Hematopoietic multipotent progenitor cell treated with erythropoietin and hydrocortisone succinate and interleukin-3 and kit ligand, for 15 days (in vitro differentiated cells): ENCODE results near the gene PLA2G12A.

Experiments used
- DNase-seq: peaks from one replicate; pipeline ENCODE4 v3.0.0-alpha.2; 2015; ENCODE audit warnings: low spot score

The PLA2G12A gene

DNA sequence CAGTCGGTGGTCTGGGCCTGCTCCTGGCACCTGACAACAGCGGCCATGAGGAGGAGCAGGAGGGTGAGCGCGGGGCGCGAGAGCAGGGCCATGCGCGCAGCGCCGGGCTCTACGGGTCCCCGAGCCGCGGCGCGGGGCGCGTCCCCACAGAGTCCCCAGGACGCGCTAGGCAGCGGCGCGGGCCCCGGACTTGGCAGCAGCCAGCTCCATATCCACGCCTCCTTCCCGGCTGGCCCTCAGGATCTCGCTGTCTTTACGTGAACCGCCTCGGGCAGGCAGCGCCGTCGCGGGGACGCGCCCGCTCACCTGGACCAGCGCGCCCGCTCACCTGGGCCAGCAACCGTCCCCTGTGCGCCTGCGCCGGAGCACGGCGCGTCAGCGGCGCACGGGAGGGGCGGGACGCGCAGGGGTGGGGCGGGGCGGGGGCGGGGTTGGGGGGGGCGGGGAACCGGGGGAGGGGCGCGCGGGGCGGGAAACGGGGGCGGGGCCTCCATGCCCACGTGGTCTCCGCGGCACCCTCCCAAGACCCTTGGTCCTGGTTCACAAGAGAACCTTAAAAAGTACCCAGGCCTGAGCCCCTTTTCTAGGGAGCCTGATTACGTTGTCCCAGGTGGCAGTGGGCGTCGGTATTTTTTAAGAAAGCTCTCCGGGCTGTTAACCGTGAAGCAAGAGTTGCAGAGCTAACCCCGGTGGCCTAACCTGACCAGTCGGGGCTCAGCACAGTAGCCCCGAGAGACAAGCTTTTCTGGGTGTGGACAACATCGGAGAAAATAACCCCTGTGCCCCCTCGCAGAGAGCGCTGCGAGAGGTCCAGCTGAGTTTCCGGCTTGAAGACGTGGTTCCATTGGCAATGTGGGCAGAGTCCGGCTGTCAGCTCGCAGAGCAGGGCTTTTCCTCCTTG, at the start of gene PLA2G12A:
Gene PLA2G12A, minus strand, starts transcription at position 353 of the 901 bp plus-strand sequence. Its CDS starts 261 bp downstream, at position 92.
- DNase-seq: peak; percentile 71

DNA sequence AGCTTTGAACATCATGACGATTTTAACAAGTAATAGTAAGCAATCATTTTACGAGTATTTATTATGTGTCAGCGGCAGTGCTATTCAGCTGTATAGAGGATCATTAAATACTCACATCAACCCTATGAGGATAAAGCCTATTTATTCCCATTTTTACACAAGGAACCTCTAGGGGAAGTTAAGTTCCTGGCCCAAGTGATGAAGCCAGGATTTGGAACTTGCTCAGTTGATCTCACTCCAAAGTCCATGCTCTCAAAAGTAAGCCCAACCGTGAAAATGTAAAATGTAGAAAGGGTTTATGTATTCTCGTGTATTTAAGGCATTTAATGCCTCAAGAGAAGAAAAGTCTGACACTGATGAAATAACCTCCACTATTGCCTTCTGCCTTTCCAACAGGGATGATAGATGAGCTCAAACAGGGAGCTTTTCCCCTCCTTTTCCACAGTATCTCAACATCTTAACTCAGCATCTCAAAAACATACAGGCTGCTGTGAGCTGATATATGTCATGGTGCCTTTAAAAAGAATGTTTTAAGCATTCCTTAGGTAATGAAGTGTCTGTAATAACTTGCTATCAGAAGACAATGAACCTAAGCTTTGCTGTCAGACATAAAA, 35.0 kb upstream of the PLA2G12A start:
- DNase-seq: no peak

DNA sequence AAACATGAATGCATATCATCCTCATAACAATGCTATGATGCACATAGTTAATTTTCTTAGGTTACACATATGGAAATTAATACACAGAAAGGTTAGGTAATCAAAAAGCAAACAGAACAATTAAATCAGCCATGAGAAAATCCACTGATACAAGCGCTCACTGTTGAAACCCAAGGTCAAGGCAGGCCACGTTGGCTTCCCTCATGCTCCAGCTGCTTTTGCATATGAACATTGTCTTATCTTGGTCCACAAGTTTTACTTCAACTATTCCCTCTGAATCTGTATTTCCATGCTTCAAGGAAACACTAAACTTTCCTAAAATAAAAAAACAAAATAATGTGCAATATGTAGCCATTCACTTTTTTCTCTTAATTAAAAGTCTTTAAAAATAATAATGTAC, 34.5 kb upstream of the PLA2G12A start:
- DNase-seq: no peak

DNA sequence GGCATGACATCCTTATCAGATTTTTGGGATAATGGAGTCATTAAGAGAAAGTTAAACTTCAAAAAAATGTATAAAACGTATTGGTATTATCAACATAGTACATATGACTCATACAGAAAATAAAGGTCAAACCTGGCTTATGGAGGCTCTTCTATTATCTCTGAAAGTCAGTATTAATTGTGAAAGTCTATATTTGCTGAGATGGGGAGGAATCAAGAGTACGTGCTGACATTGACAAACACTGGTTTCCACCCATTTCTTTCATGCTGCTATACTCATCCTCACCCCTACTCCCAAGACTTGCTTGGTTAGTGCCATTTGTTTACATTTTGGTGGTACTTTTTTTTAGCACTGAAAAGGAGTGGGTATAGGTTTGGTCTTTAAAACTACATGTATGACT, 30.8 kb upstream of the PLA2G12A start:
- no peak for DNase-seq

DNA sequence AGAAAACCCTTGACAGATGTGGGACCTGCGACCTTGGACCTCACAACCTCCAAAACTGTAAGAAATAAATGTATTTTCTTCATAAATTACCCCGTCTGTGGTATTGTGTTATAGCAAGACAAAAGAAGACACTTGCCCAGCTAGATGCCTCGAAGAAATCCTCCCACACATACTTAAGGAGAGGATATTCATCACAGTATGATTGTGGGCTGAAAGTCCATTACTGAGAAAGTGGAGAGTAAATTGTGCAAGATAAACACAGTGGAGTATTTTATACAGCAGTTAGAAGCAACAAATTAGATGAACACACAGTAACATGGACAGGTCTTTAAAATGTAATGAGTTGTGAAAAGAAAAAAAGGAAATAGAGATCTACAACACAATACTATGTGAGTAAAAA, 25.8 kb upstream of the PLA2G12A start:
- no peak for DNase-seq

DNA sequence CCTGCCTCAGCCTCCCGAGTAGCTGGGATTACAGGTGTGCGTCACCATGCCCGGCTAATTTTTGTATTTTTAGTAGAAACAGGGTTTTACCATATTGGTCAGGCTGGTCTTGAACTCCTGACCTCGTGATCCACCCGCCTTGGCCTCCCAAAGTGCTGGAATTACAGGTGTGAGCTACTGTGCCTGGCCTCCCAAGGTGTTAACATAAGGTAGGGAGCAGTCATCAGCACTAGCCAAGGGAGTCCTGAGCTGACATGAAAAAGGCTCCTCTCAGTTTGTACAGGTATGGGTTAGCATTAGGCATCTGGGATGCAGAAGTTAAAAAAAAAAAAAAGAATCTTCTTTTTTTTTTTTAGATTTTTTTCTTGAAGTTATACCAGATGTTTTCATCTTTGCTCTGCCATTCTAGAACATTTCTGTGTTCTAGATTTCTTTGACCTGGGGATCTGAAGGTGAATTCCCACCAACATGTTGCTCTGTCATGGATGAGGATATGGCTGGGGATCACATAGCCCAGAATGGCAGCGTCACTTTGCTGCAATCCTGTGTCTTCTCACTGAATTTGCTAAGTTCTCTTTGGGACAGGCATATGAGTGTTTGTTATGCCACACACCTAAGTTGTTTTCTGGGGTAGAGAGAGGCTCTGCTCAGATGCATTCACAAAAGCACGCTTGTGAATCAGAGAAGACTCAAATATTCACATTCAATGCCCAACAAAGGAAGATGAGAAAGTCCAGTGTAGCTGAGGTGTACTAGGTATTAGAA, 24.4 kb upstream of the PLA2G12A start:
- DNase-seq: no peak

DNA sequence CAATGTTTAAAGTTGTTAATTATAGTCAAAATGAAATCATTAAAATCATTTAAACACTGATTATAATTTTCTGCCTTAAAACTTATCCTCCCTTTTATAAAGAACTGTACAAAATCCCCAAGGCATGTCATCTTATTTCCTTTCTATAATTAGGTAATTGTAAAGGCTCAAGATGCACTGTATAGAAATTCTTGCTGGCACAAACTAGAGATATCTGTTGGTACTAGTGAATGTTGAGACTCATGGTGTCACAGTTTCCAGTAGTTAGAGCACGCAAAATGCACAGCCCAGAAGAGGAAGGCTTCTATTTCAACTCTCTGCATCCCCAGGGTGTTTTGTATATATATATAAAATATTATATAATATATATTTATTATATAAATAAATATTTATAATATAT, 22.7 kb upstream of the PLA2G12A start:
- DNase-seq: no peak

DNA sequence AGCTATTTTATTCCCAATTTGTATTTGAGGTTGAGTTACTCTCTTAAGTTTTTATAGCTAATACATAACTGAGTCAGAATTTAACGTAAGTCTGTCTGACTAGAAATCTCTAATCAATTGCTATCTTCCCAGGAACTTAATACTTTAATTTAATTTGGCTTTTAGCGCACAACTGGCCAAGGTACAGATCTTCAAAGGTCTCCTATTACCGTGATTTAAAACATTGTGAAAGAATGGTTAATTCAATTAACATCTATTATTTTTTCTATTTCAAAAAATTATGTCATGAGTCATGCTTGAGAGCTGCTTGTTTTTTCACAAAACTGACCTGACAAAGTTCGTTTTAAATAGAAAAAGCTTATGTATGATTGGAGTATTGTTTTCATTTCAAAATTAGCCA, 22.0 kb upstream of the PLA2G12A start:
- DNase-seq: no peak

DNA sequence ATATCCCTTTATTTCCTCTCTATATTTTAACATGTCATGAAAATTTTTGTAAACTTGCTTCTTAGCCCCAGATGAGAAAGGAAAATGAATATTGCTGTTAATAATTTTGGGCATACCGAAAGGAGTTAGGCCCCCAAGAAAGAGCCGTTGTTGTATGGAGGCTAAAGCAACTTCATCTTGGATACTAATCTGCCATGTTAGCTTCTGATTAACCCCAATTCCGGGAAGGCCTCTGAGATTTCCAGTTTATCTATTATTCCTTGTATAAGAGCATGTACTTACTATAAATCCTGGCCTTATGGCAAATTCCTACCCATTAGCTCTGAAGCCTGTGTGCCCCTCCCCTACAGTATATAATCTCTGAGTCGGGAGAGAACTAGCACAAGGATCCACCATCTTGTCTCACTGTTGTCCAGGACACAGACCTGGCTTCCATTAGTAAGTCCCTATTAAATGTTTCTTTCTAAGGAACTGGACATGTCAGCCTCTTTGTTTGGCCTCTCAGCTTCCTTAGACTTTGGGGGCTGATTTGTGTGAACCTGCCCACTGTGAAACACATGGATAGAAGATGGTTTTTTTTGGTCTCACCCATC, 20.9 kb upstream of the PLA2G12A start:
- DNase-seq: no peak

DNA sequence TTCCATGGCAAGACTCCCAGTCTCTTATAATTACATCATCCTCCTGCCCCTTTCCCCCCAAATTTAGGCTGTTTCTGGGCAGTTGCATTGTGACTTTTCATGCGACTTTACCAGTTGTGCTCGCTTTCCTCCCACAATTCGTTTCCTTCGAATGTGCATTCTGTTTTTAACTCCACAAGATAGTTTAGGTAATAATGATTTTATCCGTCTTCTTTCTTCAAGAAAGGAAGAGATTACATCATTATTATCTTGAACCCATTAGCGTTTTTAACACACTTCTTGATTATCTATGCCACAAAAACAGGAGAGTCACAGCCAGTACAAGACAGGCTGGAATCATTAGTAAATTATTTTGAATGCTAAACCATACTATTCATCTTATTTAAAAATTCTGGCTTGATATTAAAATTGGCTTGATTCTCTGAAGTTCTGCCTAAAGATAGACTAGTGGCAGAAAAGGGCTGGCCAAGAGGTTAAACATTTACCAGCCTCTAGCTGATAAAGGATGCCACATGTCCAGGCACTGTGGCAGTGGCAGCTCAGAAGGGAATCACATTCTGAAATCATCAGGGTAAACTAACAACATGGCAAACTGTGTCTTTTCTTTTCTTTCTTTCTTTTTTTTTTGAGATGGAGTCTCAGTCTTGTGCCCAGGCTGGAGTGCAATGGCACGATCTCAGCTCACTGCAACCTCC, 19.7 kb upstream of the PLA2G12A start:
- DNase-seq: no peak

DNA sequence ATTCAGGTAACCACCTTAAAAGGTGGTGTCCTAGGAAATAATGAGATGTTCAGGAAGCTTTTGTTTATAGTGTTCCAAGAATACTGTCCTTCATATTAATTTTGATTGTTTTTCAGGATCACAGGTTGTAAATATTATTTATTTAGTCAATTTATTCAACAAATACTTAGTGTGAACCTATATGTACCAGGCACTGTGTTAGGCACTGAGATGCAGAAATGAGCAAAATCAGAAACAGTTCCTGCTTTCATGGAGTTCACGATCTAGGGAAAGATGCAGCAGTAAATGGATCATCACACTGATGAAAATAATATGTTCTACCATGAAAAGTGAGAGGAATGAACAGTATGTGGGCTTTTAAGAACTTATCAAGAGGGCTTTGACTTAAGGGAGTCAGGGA, 18.2 kb upstream of the PLA2G12A start:
- no peak for DNase-seq

DNA sequence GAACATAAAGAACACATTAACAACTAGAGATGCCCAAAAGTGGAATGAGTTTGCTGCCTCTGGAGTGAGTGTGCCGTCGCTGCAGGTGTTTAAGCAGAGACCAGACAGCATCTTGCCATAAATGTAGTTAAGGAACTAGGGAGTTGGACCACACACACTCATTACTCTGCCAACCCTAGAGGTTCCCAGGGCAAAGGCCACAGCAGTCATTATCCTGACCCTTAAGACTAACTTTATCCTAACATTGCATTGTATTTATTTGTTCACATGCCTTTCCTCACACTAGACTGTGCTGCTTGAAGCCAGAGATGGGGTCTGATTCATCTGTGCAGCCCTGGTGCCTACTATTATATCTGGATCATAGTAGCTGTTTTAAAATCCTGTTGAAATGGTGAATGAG, 16.9 kb upstream of the PLA2G12A start:
- DNase-seq: no peak

DNA sequence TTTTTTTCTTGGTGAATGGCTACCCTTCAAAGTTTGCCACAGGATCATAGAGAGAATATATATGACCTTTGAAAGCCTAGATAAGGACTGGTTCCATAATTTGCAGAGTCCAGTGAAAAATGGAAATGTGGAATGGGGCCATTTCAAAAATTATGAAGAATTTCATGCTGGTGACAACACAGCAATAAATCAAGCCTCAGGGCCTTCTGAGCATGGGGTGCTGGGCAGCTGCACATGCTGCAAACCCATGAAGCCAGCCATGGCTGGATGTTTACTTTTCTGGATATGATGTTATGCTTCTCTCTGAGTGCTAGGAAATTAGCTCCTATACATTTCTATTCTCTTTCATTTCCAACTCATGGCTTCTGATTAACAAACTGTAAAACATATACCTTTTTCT, 16.0 kb upstream of the PLA2G12A start:
- DNase-seq: no peak

DNA sequence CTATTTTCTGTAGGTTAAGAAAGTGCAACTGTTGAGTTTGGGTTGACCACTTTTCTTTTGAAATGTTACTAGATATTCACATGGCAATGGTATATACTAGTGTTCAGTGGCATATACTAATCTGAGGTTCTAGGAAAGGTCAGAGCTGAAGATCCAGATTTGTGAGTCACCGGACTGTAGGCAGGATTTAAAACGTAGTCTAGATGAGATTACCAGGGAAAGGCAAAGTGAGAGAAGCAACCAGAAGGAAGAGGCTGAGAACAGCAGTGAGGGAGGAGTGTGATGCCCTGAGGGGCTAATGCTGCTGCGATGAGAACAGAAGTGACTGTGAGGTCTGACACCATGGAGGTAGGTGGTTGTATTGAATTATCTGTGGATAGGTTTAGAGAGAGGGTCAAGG, 9.7 kb upstream of the PLA2G12A start:
- no peak for DNase-seq

DNA sequence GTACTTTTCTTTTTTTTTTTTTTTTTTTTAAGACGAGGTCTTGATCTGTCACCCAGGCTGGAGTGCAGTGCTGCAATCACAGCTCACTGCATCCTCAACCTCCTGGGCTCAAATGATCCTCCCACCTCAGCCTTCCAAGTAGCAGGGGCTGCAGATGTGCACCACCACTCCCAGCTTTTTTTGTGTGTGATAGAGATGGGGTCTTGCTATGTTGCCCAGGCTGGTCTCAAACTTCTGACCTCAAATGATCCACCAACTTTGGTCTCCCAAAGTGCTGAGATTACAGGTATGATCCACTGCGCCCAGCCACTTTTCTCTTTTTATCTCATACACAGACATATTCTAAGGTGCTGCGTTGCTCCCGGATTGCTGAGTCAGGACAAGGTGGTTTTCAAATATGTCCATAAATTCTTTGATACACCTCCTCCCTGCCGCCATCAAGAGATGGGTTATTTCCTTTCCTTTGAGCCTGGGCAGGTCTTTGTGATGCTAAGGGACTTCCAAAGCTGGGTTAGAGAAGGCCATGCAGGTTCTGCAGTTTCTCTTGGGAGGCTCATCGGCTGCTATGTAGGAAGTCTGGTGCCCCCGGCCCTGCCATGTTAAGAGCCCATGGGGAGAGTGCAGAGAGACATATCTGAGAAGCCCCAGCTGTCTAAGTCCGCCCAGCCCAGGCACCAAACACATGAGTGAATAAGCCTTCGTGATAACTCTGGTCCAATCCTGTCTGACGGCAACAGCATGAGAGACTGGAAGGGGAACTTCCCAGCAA, 8.4 kb upstream of the PLA2G12A start:
- no peak for DNase-seq

DNA sequence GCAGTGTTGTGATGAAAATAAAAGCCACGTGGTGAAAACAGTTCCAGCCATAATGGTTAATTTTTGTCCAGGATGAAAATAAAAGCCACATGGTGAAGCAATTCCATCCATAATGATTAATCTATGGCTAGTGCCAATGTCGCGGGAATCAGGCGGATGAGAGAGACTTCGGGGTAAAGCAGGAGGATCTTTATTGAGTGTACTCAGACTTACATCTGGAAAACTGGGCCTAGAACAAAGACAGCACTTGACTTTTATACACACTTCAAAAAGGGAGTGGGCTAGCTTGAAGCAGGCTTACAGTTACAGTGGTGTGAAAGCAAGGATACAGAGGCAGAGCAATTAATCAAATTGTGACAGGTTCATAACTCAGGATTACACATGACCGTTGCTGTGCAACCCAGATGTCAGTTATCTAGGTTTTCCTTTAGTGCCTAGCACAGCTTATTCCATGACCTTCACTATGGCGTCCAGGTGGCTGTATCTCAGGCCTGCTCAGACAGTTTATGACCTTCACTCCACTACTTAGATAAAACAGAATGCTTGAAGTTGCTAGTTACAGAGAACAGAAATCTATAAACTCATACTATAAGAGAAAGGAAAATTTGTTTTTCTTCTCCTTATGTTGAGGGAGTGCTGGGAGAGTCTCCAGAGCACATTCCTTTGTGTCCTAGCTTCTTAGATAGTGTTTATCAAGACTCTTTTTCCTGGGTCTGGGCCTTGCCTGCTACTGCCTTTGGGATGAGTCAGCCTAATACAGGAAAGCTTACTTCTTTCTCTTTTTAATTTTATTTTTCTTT, 5.9 kb upstream of the PLA2G12A start:
- DNase-seq: no peak

DNA sequence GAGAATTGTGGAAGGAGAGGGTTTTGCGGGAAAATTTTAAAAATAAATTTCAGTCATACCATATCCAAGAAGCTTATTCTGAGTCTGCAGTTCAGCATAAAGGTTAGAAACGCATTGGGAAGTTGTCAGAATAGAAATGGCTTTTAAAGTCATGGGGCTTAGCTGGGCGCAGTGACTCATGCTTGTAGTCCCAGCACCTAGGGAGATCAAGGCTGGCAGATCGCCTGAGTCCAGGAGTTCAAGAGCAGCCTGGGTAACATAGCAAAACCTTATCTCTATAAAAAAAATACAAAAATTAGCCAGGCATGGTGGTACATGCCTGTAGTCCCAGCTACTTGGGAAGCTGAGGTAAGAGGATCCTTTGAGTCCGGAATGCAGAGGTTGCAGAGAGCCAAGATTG, 3.9 kb upstream of the PLA2G12A start:
- DNase-seq: no peak

DNA sequence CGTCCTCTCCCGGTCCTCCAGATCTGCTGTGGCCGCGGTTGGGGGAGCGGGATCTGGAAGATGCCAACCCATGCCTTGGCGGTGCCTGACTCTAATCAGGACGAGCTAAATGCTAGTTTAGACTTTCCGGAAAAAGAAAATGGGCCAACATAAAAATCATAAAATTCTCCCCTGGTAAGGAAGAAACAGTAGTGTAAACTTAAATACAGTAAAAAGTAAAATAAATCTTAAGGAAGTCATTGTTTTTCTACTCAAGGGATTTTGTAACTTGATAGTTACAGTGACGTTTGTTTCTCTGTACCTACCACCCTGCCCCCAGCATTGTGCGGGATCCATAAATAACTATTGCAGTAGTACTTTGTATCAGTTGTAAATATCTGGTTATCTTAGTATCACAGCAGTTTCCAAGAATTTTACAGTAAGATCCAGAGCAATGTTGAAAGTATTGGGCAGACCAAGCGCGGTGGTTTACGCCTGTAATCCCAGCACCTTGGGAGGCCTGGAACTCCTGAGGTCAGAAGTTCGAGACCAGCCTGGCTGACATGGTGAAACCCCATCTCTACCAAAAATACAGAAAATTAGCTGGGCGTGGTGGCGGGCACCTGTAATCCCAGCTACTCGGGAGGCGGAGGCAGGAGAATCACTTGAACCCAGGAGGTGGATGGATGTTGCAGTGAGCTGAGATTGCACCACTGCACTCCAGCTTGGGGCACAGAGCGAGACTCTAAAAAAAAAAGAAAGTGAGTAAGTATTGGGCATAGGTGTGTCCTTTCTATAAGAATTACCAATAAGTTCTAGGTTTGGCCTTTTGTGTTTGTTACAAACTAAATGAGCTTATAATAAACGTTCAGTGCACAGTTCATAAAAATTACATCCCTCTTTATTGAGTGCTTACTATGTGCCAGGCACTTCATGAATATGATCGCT, 1.0 kb upstream of the PLA2G12A start:
- DNase-seq: no peak

DNA sequence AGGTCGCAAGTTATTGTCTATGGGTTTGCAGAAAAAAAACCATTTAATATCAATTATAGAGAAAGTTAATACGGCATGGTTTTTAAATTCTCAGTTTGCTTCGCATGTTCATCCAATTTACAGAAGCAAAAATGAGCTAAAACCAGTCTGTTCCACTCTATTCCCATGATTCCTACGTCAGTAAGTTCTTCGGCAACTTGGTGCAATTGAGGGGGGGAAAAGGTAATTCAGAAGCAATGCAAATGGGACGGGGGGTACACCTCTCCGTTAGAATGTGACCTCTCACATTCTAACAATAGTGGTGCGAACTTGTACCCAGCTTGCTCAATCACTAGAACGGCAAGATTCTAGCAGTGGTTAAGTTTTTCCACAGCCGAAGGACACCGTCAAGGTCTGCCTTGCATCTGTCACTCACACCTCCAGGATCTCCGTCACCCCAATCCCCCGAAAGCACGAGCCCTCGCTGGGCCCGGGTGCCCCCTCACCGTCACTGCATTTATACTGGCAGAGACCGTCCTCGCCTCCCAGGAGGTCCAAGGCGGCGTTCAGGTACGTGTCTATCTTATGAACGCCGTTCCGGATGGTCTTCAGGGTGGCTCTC, 653 bp downstream of the PLA2G12A start:
- peak; percentile 9 for DNase-seq
